Esophagus squamous epithelium (tissue), 5 donors: ENCODE measurements around the gene PKD1. TPM values are rescaled to one million over a fixed set of nuclear protein-coding genes. Genes with fewer than 3 reads are reported as not detected.

ENCODE experiments used
- DNase-seq: peaks from one replicate; lab custom pipeline; 2025; lab: John Stamatoyannopoulos, UW
- H3K27ac ChIP-seq, 4 donors: fragments of 200-600 bp; sonication (generic); one replicate each; pipeline ENCODE4 v1.5.1; 2016 to 2019; ENCODE audit warnings: mild to moderate bottlenecking in 1 of 4
- H3K27me3 ChIP-seq, 4 donors: fragments of 200-600 bp; sonication (generic); 1 replicate in 3 of 4; 2 replicates in 1 of 4; pipeline versions ENCODE4 v1.5.1 to v1.6.0; 2017 to 2021; ENCODE audit warnings: antibody characterized with exemption in 1 of 4
- H3K36me3 ChIP-seq, 3 donors: fragments of 200-600 bp; sonication (generic); one replicate each; pipeline ENCODE4 v1.5.1; 2016 to 2019
- H3K4me1 ChIP-seq, 3 donors: fragments of 200-600 bp; sonication (generic); one replicate each; pipeline ENCODE4 v1.5.1; 2017 to 2019
- H3K4me3 ChIP-seq, 4 donors: fragments of 200-600 bp; sonication (generic); 1 replicate in 3 of 4; 2 replicates in 1 of 4; pipeline ENCODE4 v1.5.1; 2016 to 2019; ENCODE audit warnings: mild to moderate bottlenecking in 2 of 4, moderate library complexity in 1 of 4
- H3K9me3 ChIP-seq, 3 donors: fragments of 200-600 bp; sonication (generic); one replicate each; pipeline ENCODE4 v1.5.1; 2016 to 2019
- CTCF ChIP-seq, 6 experiments: fragments of 450-650 bp in 4 of 6; fragments of 200-600 bp in 2 of 6; sonication (generic) in 2 of 6; IDR thresholded peaks; one replicate each; pipeline ENCODE4 v1.5.1; 2016 to 2019; ENCODE audit warnings: antibody characterized with exemption in 6 of 6, mild to moderate bottlenecking in 4 of 6, moderate library complexity in 4 of 6
- POLR2A ChIP-seq, 4 donors: fragments of 450-650 bp; IDR thresholded peaks; one replicate each; pipeline ENCODE4 v1.6.1; 2017; ENCODE audit warnings: antibody characterized with exemption in 4 of 4, mild to moderate bottlenecking in 4 of 4, moderate library complexity in 3 of 4
- WGBS, 2 donors: methylation state at CpG; one replicate each; pipeline ENCODE4 v1.1.5; 2018; 5-methylcytosine and 5-hydroxymethylcytosine counted together
- intact Hi-C: fragments of 100-400 bp; cut with DNase I; formaldehyde crosslinking; loops from one replicate; pipeline ENCODE4 v1.15.0; 2022
- total RNA-seq, 4 donors: library from RNA; depleted of rRNA; stranded (reverse); fragments of >200 nt; gene quantifications; one replicate each; pipeline ENCODE4 v1.1.0, GENCODE V29; 2016
- donor health status: DM: yes; HTN: yes; CAD: no.

Gene PKD1
- total RNA-seq, 4 donors from 2014 or later: 34.1 to 123 (median 64.1) TPM

DNA sequence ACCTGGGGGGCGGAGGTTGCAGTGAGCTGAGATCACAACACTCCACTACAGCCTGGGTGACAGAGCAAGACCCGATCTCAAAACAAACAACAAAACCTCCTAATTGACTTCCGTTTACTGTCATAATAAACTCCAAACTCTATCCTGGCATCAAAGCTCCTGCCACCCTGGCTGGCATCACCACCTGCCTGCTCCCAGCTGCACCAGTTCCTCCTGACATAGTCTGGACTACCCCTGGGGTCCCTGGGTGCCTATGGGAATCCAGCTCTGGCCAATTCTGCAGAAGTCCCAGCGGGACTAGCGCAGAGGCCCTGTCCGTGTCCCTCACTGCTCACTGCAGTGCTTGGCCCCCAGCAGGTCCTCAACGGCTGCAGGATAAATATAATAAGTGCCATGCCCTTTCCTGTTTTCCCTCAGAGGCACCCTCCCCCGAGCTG, 88.8 kb downstream of the PKD1 start:
- DNase-seq: no peak
- 22 to 25% methylated on average over 6 of the region's 8 CpGs for WGBS, 2 donors
- intact Hi-C loops: no loop called here
- TF ChIP-seq CTCF (IDR thresholded peaks at IDR 0.05): no peak
- TF ChIP-seq POLR2A (IDR thresholded peaks at IDR 0.05): no peak
- H3K4me1 ChIP-seq: peaks cover 32 to 74% (median 45%) of the 10 kb centered on the region in 3 donors
- peak overlapping the region; percentile 73 to 88 (median 82) for H3K27ac ChIP-seq
- H3K36me3 ChIP-seq: peaks cover 0 to 35% (median 0%) of the 10 kb centered on the region in 3 donors
- no peaks in the 10 kb centered on the region for H3K27me3 ChIP-seq
- H3K9me3 ChIP-seq: no peaks in the 10 kb centered on the region
- peak overlapping the region; percentile 71 to 97 (median 84) for H3K4me3 ChIP-seq

DNA sequence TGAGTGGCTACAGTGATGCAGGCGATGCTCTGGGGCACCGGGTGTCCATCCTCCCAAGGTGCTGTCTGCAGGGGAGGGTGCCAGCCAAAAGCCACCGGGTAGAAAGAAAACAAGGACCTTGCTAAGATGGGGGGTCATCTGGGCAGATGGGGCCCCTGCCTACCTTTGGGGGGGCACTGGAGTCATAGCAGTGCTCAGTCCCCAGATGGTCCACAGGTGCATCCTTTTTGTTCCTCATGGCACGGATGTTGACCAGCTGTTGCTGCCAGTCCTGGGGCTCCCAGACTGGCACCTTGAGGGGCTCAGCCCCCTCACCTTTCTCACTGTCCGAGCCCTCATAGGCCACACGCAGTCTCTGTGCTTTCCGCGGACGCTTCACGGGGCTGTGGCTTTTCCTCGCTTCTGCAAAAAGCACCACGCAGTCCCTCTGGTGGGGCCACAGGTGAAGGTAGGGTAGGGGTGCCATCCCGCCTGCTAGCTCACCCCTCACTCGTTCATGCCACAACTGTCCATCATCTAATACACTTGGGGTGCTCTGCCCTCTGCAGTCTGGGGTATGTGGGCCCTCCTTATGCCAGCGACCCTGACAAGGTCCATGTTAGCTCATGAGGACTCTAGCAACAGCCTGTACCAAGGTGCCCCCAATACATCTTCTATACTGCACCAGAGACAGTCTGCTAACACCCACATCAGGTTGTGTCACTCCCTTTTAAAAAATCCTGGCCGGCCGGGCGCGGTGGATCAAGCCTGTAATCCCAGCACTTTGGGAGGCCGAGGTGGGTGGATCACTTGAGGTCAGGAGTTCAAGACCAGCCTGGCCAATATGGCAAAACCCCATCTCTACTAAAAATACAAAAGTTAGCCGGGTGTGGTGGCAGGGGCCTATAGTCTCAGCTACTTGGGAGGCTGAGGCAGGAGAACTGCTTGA, 89.5 kb downstream of the PKD1 start:
- DNase-seq: no peak
- 78 to 81% methylated on average over 15 to 20 of the region's 21 CpGs for WGBS, 2 donors
- intact Hi-C loops: no loop called here
- H3K4me1 ChIP-seq: peaks cover 32 to 80% (median 49%) of the 10 kb centered on the region in 3 donors
- peak overlapping the region; percentile 73 to 88 (median 82) for H3K27ac ChIP-seq
- no peaks in the 10 kb centered on the region for H3K9me3 ChIP-seq
- no peak for TF ChIP-seq CTCF (IDR thresholded peaks at IDR 0.05)
- no peak for TF ChIP-seq POLR2A (IDR thresholded peaks at IDR 0.05)
- H3K4me3 ChIP-seq: peak overlapping the region in 2 of 4 donors; percentile 86 to 97
- H3K27me3 ChIP-seq: no peaks in the 10 kb centered on the region
- H3K36me3 ChIP-seq: peaks cover 0 to 28% (median 0%) of the 10 kb centered on the region in 3 donors

GRCh38 chr16:2044541-2044940, 91.2 kb downstream of the PKD1 start:
- no peaks in the 10 kb centered on the region for H3K27me3 ChIP-seq
- WGBS, 2 donors: 91% methylated on average over 14 to 21 of the region's 22 CpGs
- intact Hi-C loops: no loop called here
- peaks cover 0 to 14% (median 0%) of the 10 kb centered on the region in 3 donors for H3K36me3 ChIP-seq
- H3K27ac ChIP-seq: peak overlapping the region in 3 of 4 donors; percentile 21 to 86 (median 72)
- no peak for TF ChIP-seq CTCF (IDR thresholded peaks at IDR 0.05)
- no peak for TF ChIP-seq POLR2A (IDR thresholded peaks at IDR 0.05)
- no peaks in the 10 kb centered on the region for H3K9me3 ChIP-seq
- DNase-seq: no peak
- H3K4me3 ChIP-seq: peak overlapping the region in 1 of 4 donors; percentile 26
- H3K4me1 ChIP-seq: peaks cover 41 to 95% (median 62%) of the 10 kb centered on the region in 3 donors

GRCh38 chr16:2043667-2044451, 91.8 kb downstream of the PKD1 start:
- intact Hi-C loops: no loop called here
- H3K4me1 ChIP-seq: peaks cover 46 to 95% (median 65%) of the 10 kb centered on the region in 3 donors
- peak overlapping the region in 1 of 4 donors; percentile 26 for H3K4me3 ChIP-seq

More at GRCh38 chr16:2043667-2044451, 91.8 kb downstream of the PKD1 start:
- Histone ChIP-seq H3K27me3 (no peaks in the 10 kb centered on the region), H3K27ac (peak overlapping the region; percentile 0 to 86 (median 46)), H3K9me3 (no peaks in the 10 kb centered on the region), H3K36me3 (peaks cover 0 to 14% (median 0%) of the 10 kb centered on the region in 3 donors)
- TF ChIP-seq CTCF (IDR thresholded peaks at IDR 0.05) (no peak), POLR2A (IDR thresholded peaks at IDR 0.05) (no peak)
- WGBS, 2 donors: 69 to 78% methylated on average over 9 to 11 of the region's 26 CpGs
- no peak for DNase-seq
